NCI-H146 (cell line): ENCODE results near the gene SPINT2.

Experiments used
- DNase-seq: peaks from one replicate; lab custom pipeline; 2025; lab: John Stamatoyannopoulos, UW

Gene SPINT2

GRCh38 chr19:38294090-38294489 lies 29.7 kb downstream of the SPINT2 start:
- DNase-seq = no peak

GRCh38 chr19:38298821-38299680 lies 34.7 kb downstream of the SPINT2 start:
- DNase-seq = no peak

GRCh38 chr19:38303517-38304351 lies 39.4 kb downstream of the SPINT2 start, which contains the start of gene C19orf33:
TSS of gene C19orf33 (plus strand) at chr19:38304251. CDS start at chr19:38304262, 11 bp downstream.
- DNase-seq = no peak

- no peak for DNase-seq
Observed at GRCh38 chr19:38304352-38304865, 40.0 kb downstream of the SPINT2 start.

- peak; percentile 98 for DNase-seq
Observed at GRCh38 chr19:38304866-38305429, 40.6 kb downstream of the SPINT2 start.

GRCh38 chr19:38306236-38306635 lies 41.9 kb downstream of the SPINT2 start:
- DNase-seq = no peak

- no peak for DNase-seq
Observed at GRCh38 chr19:38307076-38307475, 42.7 kb downstream of the SPINT2 start.

- DNase-seq = no peak
Observed at GRCh38 chr19:38307597-38307996, 43.2 kb downstream of the SPINT2 start.

GRCh38 chr19:38308006-38308766 lies 43.8 kb downstream of the SPINT2 start:
- DNase-seq = no peak

GRCh38 chr19:38308926-38309614 lies 44.7 kb downstream of the SPINT2 start:
- DNase-seq = no peak

GRCh38 chr19:38309615-38310278 lies 45.4 kb downstream of the SPINT2 start:
- no peak for DNase-seq

- DNase-seq = no peak
Observed at GRCh38 chr19:38310279-38310670, 45.9 kb downstream of the SPINT2 start.

GRCh38 chr19:38310986-38311385 lies 46.6 kb downstream of the SPINT2 start:
- DNase-seq = no peak

GRCh38 chr19:38315657-38316476 lies 51.5 kb downstream of the SPINT2 start, which contains the start of gene YIF1B:
TSS of gene YIF1B (minus strand) at chr19:38315947. CDS start at chr19:38315917, 30 bp downstream.
- DNase-seq = peak; percentile 99

- DNase-seq = no peak
Observed at GRCh38 chr19:38316477-38317067, 52.2 kb downstream of the SPINT2 start.

GRCh38 chr19:38317104-38317612 lies 52.8 kb downstream of the SPINT2 start:
- no peak for DNase-seq

- DNase-seq = no peak
Observed at GRCh38 chr19:38318660-38319059, 54.3 kb downstream of the SPINT2 start.

GRCh38 chr19:38319421-38320258 lies 55.3 kb downstream of the SPINT2 start, which contains the start of gene KCNK6:
TSS of gene KCNK6 (plus strand) at chr19:38319845. CDS start at chr19:38319951, 106 bp downstream.
- peak; percentile 47 for DNase-seq
